ENCODE results near the gene OPRD1.
"Not testable (repeated sequence)": the region's sequence is repeated elsewhere in the genome, so short reads cannot be mapped to it uniquely, and the experiment has no call there.

The OPRD1 gene

DNA sequence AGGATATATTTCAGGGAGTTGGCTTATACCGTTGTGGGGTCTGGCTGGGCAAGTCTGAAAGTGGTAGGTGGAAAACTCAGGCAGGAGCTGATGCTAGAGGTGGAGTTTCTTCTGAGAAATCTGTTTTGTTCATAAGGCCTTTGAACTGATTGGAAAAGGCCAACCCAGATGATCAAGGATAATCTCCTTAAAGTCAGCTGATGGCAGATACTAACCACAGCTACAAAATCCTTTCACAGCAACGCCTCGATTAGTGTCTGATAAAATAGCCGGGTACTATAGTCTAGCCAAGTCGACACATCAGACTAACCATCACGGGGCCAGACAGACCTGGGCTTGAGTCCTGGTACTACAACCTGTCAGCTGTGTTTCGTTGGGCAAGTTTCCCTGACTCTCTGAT lies 21.4 kb downstream of the OPRD1 start:
- no peak overlapping the region for H3K4me3 ChIP-seq (ENCODE audit: low read depth, low read length)
- no peak for TF ChIP-seq CTCF (IDR thresholded peaks at IDR 0.05; ENCODE audit: borderline replicate concordance, insufficient read depth, low read depth, low read length)

DNA sequence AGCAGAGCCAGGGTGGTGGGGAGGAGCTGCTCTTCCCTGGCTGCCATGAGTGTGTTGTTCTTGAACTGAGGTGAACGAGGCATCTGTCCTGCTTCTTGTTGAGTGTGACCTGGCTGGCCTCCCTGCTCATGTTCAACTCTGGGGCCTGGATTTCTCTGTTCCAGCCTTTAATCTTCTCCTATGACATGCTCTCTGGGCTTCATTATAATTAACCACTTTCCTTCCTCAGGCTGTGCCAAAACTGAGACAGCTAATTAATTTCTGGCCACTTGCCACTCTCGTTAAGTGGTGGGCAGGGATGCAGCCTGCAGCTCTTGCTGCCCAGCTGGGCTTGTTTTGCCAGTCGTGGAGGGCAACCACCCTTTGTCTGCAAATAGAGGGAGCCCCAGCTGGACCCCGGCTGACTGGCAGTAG lies 23.3 kb downstream of the OPRD1 start:
- TF ChIP-seq CTCF (IDR thresholded peaks at IDR 0.05; ENCODE audit: borderline replicate concordance, insufficient read depth, low read depth, low read length): no peak
- H3K4me3 ChIP-seq (ENCODE audit: low read depth, low read length): no peak overlapping the region

DNA sequence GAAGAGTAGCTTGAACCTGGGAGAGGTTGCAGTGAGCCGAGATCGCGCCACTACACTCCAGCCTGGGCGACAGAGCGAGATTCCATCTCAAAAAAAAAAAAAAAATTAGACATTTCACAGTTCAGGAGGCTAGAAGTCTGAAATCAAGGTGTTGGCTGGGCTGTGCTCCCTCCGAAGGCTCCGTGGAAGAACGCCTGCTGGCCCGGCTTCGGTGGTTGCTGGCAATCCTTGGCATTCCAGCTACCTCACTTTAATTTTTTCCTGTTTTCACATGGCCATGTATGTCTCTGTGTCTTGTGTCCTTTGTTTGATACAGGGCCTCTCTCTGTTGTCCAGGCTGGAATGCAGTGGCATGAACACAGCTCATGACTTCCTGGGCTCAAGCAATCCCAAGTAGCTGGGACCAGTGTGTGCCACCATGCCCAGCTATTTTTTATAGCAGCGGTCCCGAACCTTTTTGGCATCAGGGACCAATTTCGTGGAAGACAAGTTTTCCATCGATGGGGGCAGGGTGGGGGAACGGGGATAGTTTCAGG lies 24.5 kb downstream of the OPRD1 start:
- no peak overlapping the region for H3K4me3 ChIP-seq (ENCODE audit: low read depth, low read length)
- TF ChIP-seq CTCF (IDR thresholded peaks at IDR 0.05; ENCODE audit: borderline replicate concordance, insufficient read depth, low read depth, low read length): no peak

DNA sequence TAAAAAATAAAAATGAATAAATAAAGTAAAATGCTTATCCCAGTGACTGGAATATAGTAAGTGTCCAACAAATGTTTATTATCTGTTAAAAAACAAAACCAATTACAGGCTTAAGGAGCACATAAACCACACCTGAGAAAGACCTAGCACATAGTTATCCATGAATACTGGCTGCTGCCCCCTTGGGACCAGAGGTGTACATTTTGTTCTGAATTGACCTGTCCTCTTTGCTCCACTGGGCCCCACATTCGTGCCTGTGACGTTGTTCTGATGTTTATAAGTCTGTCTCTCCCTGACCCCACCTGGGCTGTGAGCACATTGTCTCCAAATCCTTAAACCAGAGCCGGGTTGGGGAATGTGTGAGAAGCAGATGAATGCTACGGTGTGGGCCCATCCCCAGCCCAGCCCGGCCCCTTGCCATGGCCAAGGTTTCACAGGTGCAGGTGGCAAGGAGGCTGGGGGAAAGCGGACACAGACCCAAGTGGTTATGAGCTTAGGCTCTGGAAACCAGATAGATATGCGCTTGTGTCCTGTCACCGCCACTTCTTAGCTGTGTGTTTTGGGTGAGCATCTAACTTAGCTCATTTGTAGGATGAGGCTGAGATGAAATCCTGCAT lies 29.1 kb downstream of the OPRD1 start:
- H3K4me3 ChIP-seq (ENCODE audit: low read depth, low read length): no peak overlapping the region
- TF ChIP-seq CTCF (IDR thresholded peaks at IDR 0.05; ENCODE audit: borderline replicate concordance, insufficient read depth, low read depth, low read length): no peak

GRCh38 chr1:28845786-28846543 lies 34.0 kb downstream of the OPRD1 start:
- TF ChIP-seq CTCF (IDR thresholded peaks at IDR 0.05; ENCODE audit: borderline replicate concordance, insufficient read depth, low read depth, low read length): peak; percentile 35; the same call in 1 of the 2 replicates

GRCh38 chr1:28847207-28847606 lies 35.2 kb downstream of the OPRD1 start:
- H3K4me3 ChIP-seq (ENCODE audit: low read depth, low read length): not testable (repeated sequence)

More at GRCh38 chr1:28845786-28846543, 34.0 kb downstream of the OPRD1 start:
- H3K4me3 ChIP-seq (ENCODE audit: low read depth, low read length): no peak overlapping the region

GRCh38 chr1:28848416-28848815 lies 36.4 kb downstream of the OPRD1 start:
- TF ChIP-seq CTCF (IDR thresholded peaks at IDR 0.05; ENCODE audit: borderline replicate concordance, insufficient read depth, low read depth, low read length): no peak
- H3K4me3 ChIP-seq (ENCODE audit: low read depth, low read length): no peak overlapping the region
